Activated T-cell treated with anti-CD3 and anti-CD28 coated beads, Interleukin-2, amount 50 U/mL, for 24 hours (primary cell): ENCODE results near the gene TNK1.

Source experiments
- DNase-seq: peaks from one replicate; pipeline ENCODE4 v3.0.0-alpha.2; 2020
- H3K27ac Mint-ChIP-seq: 2 replicates; pipeline ENCODE4 v1.8.0; 2020; ENCODE audit warnings: mild to moderate bottlenecking, mixed read lengths
- H3K27me3 Mint-ChIP-seq: 2 replicates; pipeline ENCODE4 v1.8.0; 2020; ENCODE audit warnings: mixed read lengths
- H3K36me3 Mint-ChIP-seq: 2 replicates; pipeline ENCODE4 v1.8.0; 2020; ENCODE audit warnings: low read depth, mixed read lengths
- H3K4me1 Mint-ChIP-seq: 2 replicates; pipeline ENCODE4 v1.8.0; 2020; ENCODE audit warnings: low read depth, mixed read lengths
- H3K4me3 Mint-ChIP-seq: 2 replicates; pipeline ENCODE4 v1.8.0; 2020; ENCODE audit warnings: mild to moderate bottlenecking, moderate library complexity, mixed read lengths
- H3K9me3 Mint-ChIP-seq: 2 replicates; pipeline ENCODE4 v1.8.0; 2020; ENCODE audit warnings: mixed read lengths

TNK1 gene

DNA sequence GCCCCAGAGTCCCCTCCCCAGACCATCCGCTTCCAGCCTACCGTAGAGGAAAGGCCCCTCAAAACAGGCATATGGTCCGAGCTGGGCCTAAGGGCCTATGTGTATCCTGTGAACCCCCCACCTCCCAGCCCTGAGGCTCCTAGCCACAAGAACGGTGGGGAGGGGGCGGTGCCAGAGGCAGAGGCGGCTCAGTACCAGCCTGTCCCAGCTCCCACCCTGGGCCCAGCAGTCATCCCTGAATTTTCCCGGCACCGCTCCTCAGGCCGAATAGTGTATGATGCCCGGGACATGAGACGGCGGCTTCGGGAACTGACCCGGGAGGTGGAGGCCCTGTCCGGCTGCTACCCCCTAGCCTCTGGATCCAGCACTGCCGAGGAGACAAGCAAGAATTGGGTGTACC is 40.3 kb downstream of the TNK1 start:
- no peak overlapping the region for H3K27ac Mint-ChIP-seq
- no peak for DNase-seq
- H3K27me3 Mint-ChIP-seq, result no peaks in the 10 kb centered on the region
- no peaks in the 10 kb centered on the region for H3K36me3 Mint-ChIP-seq
- H3K4me1 Mint-ChIP-seq, result no peaks in the 10 kb centered on the region
- H3K9me3 Mint-ChIP-seq, result no peaks in the 10 kb centered on the region
- no peak overlapping the region for H3K4me3 Mint-ChIP-seq

GRCh38 chr17:7423679-7424078 is 42.8 kb downstream of the TNK1 start:
- Mint-ChIP-seq H3K4me1 (no peaks in the 10 kb centered on the region), H3K27ac (no peak overlapping the region), H3K27me3 (no peaks in the 10 kb centered on the region), H3K36me3 (no peaks in the 10 kb centered on the region), H3K9me3 (no peaks in the 10 kb centered on the region), H3K4me3 (no peak overlapping the region)
- no peak for DNase-seq

GRCh38 chr17:7425316-7425715 is 44.4 kb downstream of the TNK1 start, which contains the start of gene SPEM2:
Gene SPEM2, plus strand, starts transcription at chr17:7425616. Its CDS starts 73 bp downstream, at chr17:7425689.
- Mint-ChIP-seq H3K4me3 (no peak within 1 kb of the TSS), H3K4me1 (no peaks in the 10 kb centered on the region), H3K27ac (no peak within 1 kb of the TSS), H3K9me3 (no peaks in the 10 kb centered on the region), H3K36me3 (no peaks in the 10 kb centered on the region), H3K27me3 (no peaks in the 10 kb centered on the region)
- DNase-seq, result no peak

- Mint-ChIP-seq H3K36me3 (no peaks in the 10 kb centered on the region), H3K4me3 (no peak overlapping the region), H3K4me1 (no peaks in the 10 kb centered on the region), H3K27ac (no peak overlapping the region), H3K9me3 (no peaks in the 10 kb centered on the region), H3K27me3 (no peaks in the 10 kb centered on the region)
- no peak for DNase-seq
Measured at GRCh38 chr17:7425756-7426155, 44.9 kb downstream of the TNK1 start.

DNA sequence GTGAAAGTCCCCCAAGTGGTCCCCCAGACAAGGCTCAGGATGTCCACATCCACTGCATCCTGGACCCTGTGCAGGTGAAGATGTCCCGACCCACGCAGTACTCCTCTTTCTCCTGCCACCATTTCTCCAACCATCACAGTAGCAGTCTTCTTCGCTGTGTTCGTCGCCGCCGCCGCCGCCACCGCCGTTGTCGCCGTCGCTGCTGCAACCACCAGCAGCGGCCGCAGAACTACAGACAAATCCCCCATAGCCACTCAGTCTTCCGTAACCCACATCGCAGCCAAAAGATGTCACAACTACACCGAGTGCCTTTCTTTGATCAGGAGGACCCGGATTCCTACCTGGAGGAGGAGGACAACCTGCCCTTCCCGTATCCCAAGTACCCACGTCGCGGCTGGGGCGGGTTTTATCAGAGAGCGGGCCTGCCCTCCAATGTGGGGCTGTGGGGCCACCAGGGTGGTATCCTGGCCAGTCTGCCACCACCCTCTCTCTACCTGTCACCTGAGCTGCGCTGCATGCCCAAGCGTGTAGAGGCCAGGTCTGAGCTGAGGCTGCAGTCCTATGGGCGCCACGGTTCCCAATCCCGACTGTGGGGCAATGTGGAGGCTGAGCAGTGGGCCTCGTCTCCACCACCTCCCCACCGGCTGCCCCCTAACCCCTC is 45.4 kb downstream of the TNK1 start:
- H3K36me3 Mint-ChIP-seq, result no peaks in the 10 kb centered on the region
- no peaks in the 10 kb centered on the region for H3K4me1 Mint-ChIP-seq
- DNase-seq, result no peak
- no peak overlapping the region for H3K4me3 Mint-ChIP-seq
- no peaks in the 10 kb centered on the region for H3K9me3 Mint-ChIP-seq
- H3K27me3 Mint-ChIP-seq, result no peaks in the 10 kb centered on the region
- no peak overlapping the region for H3K27ac Mint-ChIP-seq

DNA sequence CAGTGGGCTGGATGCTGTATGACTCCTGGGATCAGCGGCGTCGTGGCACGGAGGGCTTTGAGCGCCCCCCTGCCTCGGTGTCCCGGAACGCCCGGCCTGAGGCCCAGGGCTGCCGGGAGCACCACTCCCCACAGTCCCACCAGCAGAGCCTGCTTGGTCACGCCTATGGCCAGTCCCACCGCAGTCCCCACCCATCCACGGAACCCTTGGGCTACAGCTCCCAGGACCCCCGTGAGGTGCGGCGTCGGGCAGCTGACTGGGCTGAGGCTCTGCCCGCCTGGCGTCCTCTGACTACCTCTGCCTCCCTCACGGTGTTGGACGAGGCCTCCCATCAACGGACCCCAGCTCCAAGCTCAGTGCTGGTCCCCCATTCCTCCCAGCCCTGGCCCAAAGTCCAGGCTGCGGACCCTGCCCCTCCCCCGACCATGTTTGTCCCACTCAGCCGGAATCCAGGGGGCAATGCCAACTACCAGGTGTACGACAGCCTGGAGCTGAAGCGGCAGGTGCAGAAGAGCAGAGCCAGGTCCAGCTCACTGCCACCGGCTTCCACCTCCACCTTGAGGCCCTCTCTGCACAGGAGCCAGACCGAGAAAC is 46.1 kb downstream of the TNK1 start:
- H3K4me1 Mint-ChIP-seq, result no peaks in the 10 kb centered on the region
- no peak overlapping the region for H3K27ac Mint-ChIP-seq
- H3K36me3 Mint-ChIP-seq, result no peaks in the 10 kb centered on the region
- no peaks in the 10 kb centered on the region for H3K9me3 Mint-ChIP-seq
- no peak overlapping the region for H3K4me3 Mint-ChIP-seq
- DNase-seq, result no peak
- no peaks in the 10 kb centered on the region for H3K27me3 Mint-ChIP-seq

DNA sequence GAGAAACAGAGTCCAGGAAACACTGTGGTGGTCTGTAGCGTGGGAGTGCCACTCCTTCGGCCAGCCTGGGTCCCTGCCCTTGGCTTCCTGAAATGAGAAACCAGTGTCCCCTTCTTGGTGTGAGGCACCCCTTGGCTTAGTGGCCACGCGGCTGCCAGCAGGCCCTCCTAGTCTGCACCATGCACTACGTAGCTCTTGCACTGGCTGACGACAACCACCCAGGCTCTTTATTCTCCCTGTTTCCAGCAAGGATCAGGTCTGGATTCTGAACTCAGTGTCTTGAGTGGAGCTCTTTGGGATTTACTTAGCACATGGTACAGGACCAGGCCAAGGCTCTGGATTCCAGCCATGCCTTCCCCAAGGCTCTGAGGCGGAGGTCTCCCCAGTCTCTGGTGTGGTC is 46.7 kb downstream of the TNK1 start:
- no peak overlapping the region for H3K27ac Mint-ChIP-seq
- no peaks in the 10 kb centered on the region for H3K27me3 Mint-ChIP-seq
- H3K4me3 Mint-ChIP-seq, result no peak overlapping the region
- H3K4me1 Mint-ChIP-seq, result no peaks in the 10 kb centered on the region
- H3K36me3 Mint-ChIP-seq, result no peaks in the 10 kb centered on the region
- DNase-seq, result no peak
- no peaks in the 10 kb centered on the region for H3K9me3 Mint-ChIP-seq

DNA sequence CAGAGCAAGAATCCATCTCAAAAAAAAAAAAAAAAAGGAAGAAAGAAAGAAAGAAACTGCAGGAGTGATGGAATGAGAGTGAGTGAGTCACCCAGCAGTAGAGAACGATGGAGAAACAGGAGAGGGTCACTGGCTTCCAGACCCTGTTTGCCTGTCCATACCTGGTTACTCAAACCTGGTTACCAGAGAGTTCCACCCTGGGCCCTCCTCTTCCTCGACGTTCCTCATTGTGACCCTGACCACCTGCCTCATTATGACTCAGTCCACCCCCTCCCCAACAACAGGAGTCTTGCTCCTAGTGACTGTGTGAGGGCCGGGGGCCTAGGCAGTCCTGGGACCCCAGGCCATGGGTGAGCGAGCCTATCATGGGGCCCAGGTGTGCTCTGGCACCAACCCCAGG is 47.7 kb downstream of the TNK1 start, which contains the start of gene SPEM3:
Gene SPEM3 (plus strand): TSS at position 301 of the 400 bp plus-strand sequence. CDS start 46 bp downstream, at position 347.
- no peaks in the 10 kb centered on the region for H3K9me3 Mint-ChIP-seq
- no peak within 1 kb of the TSS for H3K27ac Mint-ChIP-seq
- H3K4me3 Mint-ChIP-seq, result no peak within 1 kb of the TSS
- DNase-seq, result no peak
- H3K4me1 Mint-ChIP-seq, result no peaks in the 10 kb centered on the region
- no peaks in the 10 kb centered on the region for H3K36me3 Mint-ChIP-seq
- H3K27me3 Mint-ChIP-seq, result no peaks in the 10 kb centered on the region

DNA sequence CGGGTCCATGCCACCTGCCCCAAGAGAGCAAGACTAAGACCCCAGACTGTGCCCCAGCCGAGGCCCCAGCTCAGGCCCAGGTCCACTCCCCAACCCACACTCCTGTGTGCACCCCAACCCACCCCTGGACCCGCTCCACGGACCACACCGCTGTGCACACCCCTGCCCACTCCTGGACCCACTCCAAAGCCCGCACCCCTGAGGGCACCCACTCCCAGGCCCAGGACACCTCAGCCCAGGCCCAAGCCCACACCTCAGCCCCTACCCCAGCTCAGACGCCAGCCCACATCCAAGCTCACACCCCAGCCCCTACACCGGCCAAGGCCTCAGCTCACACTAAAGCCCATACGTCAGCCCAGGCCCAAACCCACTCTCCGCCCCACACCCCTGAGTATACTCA is 48.8 kb downstream of the TNK1 start:
- H3K9me3 Mint-ChIP-seq, result no peaks in the 10 kb centered on the region
- DNase-seq, result no peak
- H3K4me1 Mint-ChIP-seq, result no peaks in the 10 kb centered on the region
- H3K4me3 Mint-ChIP-seq, result no peak overlapping the region
- H3K27ac Mint-ChIP-seq, result no peak overlapping the region
- H3K27me3 Mint-ChIP-seq, result no peaks in the 10 kb centered on the region
- no peaks in the 10 kb centered on the region for H3K36me3 Mint-ChIP-seq

- Mint-ChIP-seq H3K4me1 (peaks cover 12% of the 10 kb centered on the region), H3K27ac (no peak overlapping the region), H3K4me3 (no peak overlapping the region), H3K9me3 (no peaks in the 10 kb centered on the region), H3K27me3 (no peaks in the 10 kb centered on the region), H3K36me3 (peaks cover 4% of the 10 kb centered on the region)
- no peak for DNase-seq
Measured at GRCh38 chr17:7431231-7431630, 50.3 kb downstream of the TNK1 start.

DNA sequence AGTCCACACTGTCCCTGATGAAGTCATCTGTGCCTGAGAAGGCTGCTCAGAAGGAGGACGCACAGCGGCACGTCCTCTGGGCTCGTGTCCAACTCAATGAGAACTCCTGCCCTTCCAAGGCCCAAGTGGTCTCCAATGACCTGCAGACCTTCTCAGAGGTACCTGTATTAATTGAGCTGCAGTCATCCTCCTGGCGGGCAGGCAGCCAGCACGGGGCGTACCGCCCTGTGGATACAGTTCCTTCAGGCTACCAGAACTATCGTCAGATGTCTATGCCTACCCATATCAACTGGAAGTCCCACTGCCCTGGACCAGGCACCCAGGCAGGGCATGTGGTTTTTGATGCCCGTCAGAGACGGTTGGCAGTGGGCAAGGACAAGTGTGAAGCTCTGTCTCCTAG is 51.4 kb downstream of the TNK1 start:
- H3K4me1 Mint-ChIP-seq, result peaks cover 20% of the 10 kb centered on the region
- no peak overlapping the region for H3K27ac Mint-ChIP-seq
- DNase-seq, result no peak
- H3K9me3 Mint-ChIP-seq, result no peaks in the 10 kb centered on the region
- H3K4me3 Mint-ChIP-seq, result no peak overlapping the region
- no peaks in the 10 kb centered on the region for H3K27me3 Mint-ChIP-seq
- H3K36me3 Mint-ChIP-seq, result peaks cover 6% of the 10 kb centered on the region

- Mint-ChIP-seq H3K36me3 (peaks cover 10% of the 10 kb centered on the region), H3K9me3 (no peaks in the 10 kb centered on the region), H3K27me3 (peaks cover 22% of the 10 kb centered on the region), H3K4me3 (peak overlapping the region; percentile 91), H3K4me1 (peaks cover 48% of the 10 kb centered on the region), H3K27ac (peak overlapping the region; percentile 97)
- DNase-seq, result peak; percentile 81
Measured at GRCh38 chr17:7435676-7436555, 55.0 kb downstream of the TNK1 start.

DNA sequence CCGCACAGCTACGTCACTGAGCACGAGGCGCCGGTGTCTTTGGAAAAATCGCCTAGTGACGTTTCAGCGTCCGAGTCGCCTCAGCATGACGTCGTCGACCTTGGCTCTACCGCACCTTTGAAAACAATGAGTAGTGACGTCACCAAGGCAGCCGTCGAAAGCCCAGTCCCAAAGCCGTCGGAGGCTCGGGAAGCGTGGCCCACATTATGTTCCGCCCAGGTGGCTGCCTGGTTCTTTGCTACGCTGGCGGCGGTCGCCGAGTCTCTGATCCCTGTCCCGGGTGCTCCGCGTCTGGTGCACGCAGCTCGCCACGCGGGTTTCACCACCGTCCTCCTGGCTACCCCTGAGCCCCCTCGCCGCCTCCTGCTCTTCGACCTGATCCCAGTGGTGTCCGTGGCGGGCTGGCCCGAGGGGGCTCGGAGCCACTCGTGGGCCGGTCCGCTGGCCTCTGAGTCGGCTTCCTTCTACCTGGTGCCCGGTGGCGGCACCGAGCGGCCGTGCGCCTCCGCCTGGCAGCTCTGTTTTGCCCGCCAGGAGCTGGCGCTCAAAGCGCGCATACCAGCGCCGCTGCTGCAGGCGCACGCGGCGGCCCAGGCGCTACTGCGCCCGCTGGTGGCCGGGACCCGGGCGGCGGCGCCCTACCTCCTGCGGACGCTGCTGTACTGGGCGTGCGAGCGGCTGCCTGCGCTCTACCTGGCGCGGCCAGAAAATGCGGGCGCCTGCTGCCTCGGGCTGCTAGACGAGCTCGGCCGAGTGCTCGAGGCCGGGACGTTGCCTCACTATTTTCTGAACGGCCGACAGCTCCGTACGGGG is 55.9 kb downstream of the TNK1 start:
- Mint-ChIP-seq H3K4me3 (peak overlapping the region; percentile 91), H3K36me3 (peaks cover 10% of the 10 kb centered on the region), H3K27ac (peak overlapping the region; percentile 97), H3K4me1 (peaks cover 49% of the 10 kb centered on the region), H3K9me3 (no peaks in the 10 kb centered on the region), H3K27me3 (peaks cover 30% of the 10 kb centered on the region)
- peak; percentile 89 for DNase-seq

- Mint-ChIP-seq H3K4me3 (peak overlapping the region; percentile 91), H3K9me3 (no peaks in the 10 kb centered on the region), H3K27me3 (peaks cover 35% of the 10 kb centered on the region), H3K27ac (no peak overlapping the region), H3K36me3 (peaks cover 10% of the 10 kb centered on the region), H3K4me1 (peaks cover 49% of the 10 kb centered on the region)
- DNase-seq, result no peak
Measured at GRCh38 chr17:7437369-7437863, 56.5 kb downstream of the TNK1 start.
